ENCODE results near the gene CUX1. TPM values are rescaled to one million over a fixed set of nuclear protein-coding genes. Genes with fewer than 3 reads are reported as not detected.

The CUX1 gene
- total and polyA plus RNA-seq, 2 donors (not counting 1 experiment from before 2014, with no cell fraction given): 10.8 to 86.5 TPM

GRCh38 chr7:102186306-102186705 lies 368.9 kb downstream of the CUX1 start:
- intact Hi-C loops (cut with micrococcal nuclease): no loop called here
- TF ChIP-seq, protein P1, sequence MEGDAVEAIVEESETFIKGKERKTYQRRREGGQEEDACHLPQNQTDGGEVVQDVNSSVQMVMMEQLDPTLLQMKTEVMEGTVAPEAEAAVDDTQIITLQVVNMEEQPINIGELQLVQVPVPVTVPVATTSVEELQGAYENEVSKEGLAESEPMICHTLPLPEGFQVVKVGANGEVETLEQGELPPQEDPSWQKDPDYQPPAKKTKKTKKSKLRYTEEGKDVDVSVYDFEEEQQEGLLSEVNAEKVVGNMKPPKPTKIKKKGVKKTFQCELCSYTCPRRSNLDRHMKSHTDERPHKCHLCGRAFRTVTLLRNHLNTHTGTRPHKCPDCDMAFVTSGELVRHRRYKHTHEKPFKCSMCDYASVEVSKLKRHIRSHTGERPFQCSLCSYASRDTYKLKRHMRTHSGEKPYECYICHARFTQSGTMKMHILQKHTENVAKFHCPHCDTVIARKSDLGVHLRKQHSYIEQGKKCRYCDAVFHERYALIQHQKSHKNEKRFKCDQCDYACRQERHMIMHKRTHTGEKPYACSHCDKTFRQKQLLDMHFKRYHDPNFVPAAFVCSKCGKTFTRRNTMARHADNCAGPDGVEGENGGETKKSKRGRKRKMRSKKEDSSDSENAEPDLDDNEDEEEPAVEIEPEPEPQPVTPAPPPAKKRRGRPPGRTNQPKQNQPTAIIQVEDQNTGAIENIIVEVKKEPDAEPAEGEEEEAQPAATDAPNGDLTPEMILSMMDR (IDR thresholded peaks at IDR 0.05): no peak
- no peaks in the 10 kb centered on the region for H3K27me3 ChIP-seq (replicated peaks in 1 of 4; ENCODE audit: control extremely low read depth in 1 of 4, control insufficient read depth in 3 of 4, insufficient read depth in 4 of 4, low read length in 3 of 4)
- no peak overlapping the region for H3K9ac ChIP-seq (ENCODE audit: low read length)
- Mint-ChIP-seq H3K4me3 (no peak overlapping the region), H3K9me3 (ENCODE audit: insufficient read depth) (no peaks in the 10 kb centered on the region), H3K4me1 (no peaks in the 10 kb centered on the region), H3K27ac (no peak overlapping the region), H3K27me3 (no peaks in the 10 kb centered on the region)
- ChIA-PET CTCF (no interaction called here), POLR2A (no interaction called here)
- H3K4me2 ChIP-seq (replicated peaks; ENCODE audit: low read depth, low read length, poor library complexity, severe bottlenecking): no peak overlapping the region
- H3K36me3 ChIP-seq (replicated peaks in 1 of 2; ENCODE audit: control extremely low read depth in 1 of 2, control insufficient read depth in 1 of 2, extremely low read depth in 1 of 2, insufficient read depth in 2 of 2, low read length in 1 of 2): peaks cover 0 to 39% of the 10 kb centered on the region in 2 experiments
- DNase-seq (no peak), ATAC-seq (ENCODE audit: low read depth) (no peak)
- peaks cover 0 to 5% (median 0%) of the 10 kb centered on the region in 3 donors for H3K9me3 ChIP-seq (ENCODE audit: control extremely low read depth in 1 of 3, control insufficient read depth in 2 of 3, insufficient read depth in 1 of 3, low read length in 2 of 3)
- H3K27ac ChIP-seq (ENCODE audit: low read length in 2 of 2): no peak overlapping the region
- H4K20me1 ChIP-seq (ENCODE audit: control insufficient read depth, insufficient read depth, low read length, poor library complexity, severe bottlenecking): no peaks in the 10 kb centered on the region
- no peaks in the 10 kb centered on the region for H3K79me2 ChIP-seq (ENCODE audit: control insufficient read depth, insufficient read depth, low read length)
- 100% methylated on average over 4 of the region's 6 CpGs for WGBS (ENCODE audit: insufficient coverage)
- H2AFZ ChIP-seq (ENCODE audit: insufficient read depth, low read depth, low read length, poor library complexity, severe bottlenecking): no peak overlapping the region
- H3K4me3 ChIP-seq (ENCODE audit: control extremely low read depth in 1 of 5, extremely low read depth in 1 of 5, insufficient read depth in 1 of 5, low read depth in 2 of 5, low read length in 4 of 5): no peak overlapping the region
- H3K4me1 ChIP-seq (ENCODE audit: control insufficient read depth in 2 of 2, insufficient read depth in 2 of 2, low read length in 2 of 2): no peaks in the 10 kb centered on the region

DNA sequence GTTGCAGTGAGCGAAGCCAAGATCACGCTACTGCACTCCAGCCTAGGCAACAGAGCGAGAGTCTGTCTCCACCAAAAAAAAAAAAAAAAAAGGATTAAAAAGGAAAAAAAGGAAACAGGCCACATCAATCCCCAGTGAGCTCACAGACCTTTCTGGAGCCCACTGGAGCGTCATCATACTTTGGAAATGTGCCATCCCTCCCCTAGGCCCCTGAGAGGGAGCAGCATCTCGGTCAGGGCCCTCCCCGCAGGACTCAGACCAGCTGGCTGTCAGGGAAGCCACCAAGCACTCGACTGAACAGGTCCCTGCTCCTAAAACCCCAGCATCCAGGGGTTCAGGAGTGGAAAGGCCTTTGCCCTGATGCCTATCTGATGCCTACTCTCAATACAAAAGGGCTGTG lies 371.3 kb downstream of the CUX1 start:
- TF ChIP-seq EZH2 (IDR thresholded peaks at IDR 0.05; ENCODE audit: borderline replicate concordance, insufficient read depth, low read depth, low read length, poor library complexity, severe bottlenecking): no peak
- TF ChIP-seq, protein P1 (IDR thresholded peaks at IDR 0.05): no peak
- Histone ChIP-seq H3K4me3 (ENCODE audit: control extremely low read depth in 1 of 5, extremely low read depth in 1 of 5, insufficient read depth in 1 of 5, low read depth in 2 of 5, low read length in 4 of 5) (no peak overlapping the region), H3K36me3 (replicated peaks in 1 of 2; ENCODE audit: control extremely low read depth in 1 of 2, control insufficient read depth in 1 of 2, extremely low read depth in 1 of 2, insufficient read depth in 2 of 2, low read length in 1 of 2) (peaks cover 0 to 40% of the 10 kb centered on the region in 2 experiments), H4K20me1 (ENCODE audit: control insufficient read depth, insufficient read depth, low read length, poor library complexity, severe bottlenecking) (no peaks in the 10 kb centered on the region), H3K9ac (ENCODE audit: low read length) (no peak overlapping the region), H2AFZ (ENCODE audit: insufficient read depth, low read depth, low read length, poor library complexity, severe bottlenecking) (no peak overlapping the region), H3K79me2 (ENCODE audit: control insufficient read depth, insufficient read depth, low read length) (no peaks in the 10 kb centered on the region), H3K27me3 (replicated peaks in 1 of 4; ENCODE audit: control extremely low read depth in 1 of 4, control insufficient read depth in 3 of 4, insufficient read depth in 4 of 4, low read length in 3 of 4) (no peaks in the 10 kb centered on the region), H3K27ac (ENCODE audit: low read length in 2 of 2) (no peak overlapping the region), H3K4me2 (replicated peaks; ENCODE audit: low read depth, low read length, poor library complexity, severe bottlenecking) (no peak overlapping the region), H3K4me1 (ENCODE audit: control insufficient read depth in 2 of 2, insufficient read depth in 2 of 2, low read length in 2 of 2) (no peaks in the 10 kb centered on the region), H3K9me3 (ENCODE audit: control extremely low read depth in 1 of 3, control insufficient read depth in 2 of 3, insufficient read depth in 1 of 3, low read length in 2 of 3) (peaks cover 0 to 2% (median 0%) of the 10 kb centered on the region in 3 donors)
- DNase-seq (no peak), ATAC-seq (ENCODE audit: low read depth) (no peak)
- H3K27ac Mint-ChIP-seq: no peak overlapping the region
- H3K9me3 Mint-ChIP-seq (ENCODE audit: insufficient read depth): no peaks in the 10 kb centered on the region
- WGBS (ENCODE audit: insufficient coverage): 96% methylated on average over 3 of the region's 7 CpGs
- H3K4me1 Mint-ChIP-seq: no peaks in the 10 kb centered on the region
- no peak overlapping the region for H3K4me3 Mint-ChIP-seq
- CTCF ChIA-PET: no interaction called here
- POLR2A ChIA-PET: no interaction called here
- intact Hi-C loops (cut with micrococcal nuclease): no loop called here
- H3K27me3 Mint-ChIP-seq: no peaks in the 10 kb centered on the region
